Bronchial epithelial cell (primary cell): Measurements from ENCODE around the gene SNX14. TPM values are rescaled to one million over a fixed set of nuclear protein-coding genes. Genes with fewer than 3 reads are reported as not detected.

Experiments
- DNase-seq: peaks from one replicate; pipeline ENCODE4 v3.0.0-alpha.2; 2010; ENCODE audit warnings: low read depth
- FAIRE-seq: peaks from 2 replicates; lab custom pipeline; 2011; peaks lifted over from hg19 to GRCh38; lab: Jason Lieb, UNC
- H3K27me3 ChIP-seq: 2 replicates; pipeline ENCODE4 v1.5.1; 2011; ENCODE audit warnings: low read length; ENCODE audit not compliant: control insufficient read depth, insufficient read depth
- H3K36me3 ChIP-seq: 2 replicates; pipeline ENCODE4 v1.5.1; 2011; ENCODE audit warnings: low read length; ENCODE audit not compliant: control insufficient read depth, insufficient read depth
- H3K4me3 ChIP-seq: 2 replicates; pipeline ENCODE4 v1.5.1; 2011; ENCODE audit warnings: mild to moderate bottlenecking, low read depth, low read length, control low read depth
- CTCF ChIP-seq: IDR thresholded peaks from 2 replicates; pipeline ENCODE4 v1.5.1; 2011; ENCODE audit warnings: mild to moderate bottlenecking, moderate library complexity, low read length, control low read depth, inconsistent platforms; ENCODE audit not compliant: insufficient read depth, severe bottlenecking
- total RNA-seq: library from RNA; depleted of rRNA; stranded (reverse); fragments of >200 nt; gene quantifications from 2 replicates; pipeline ENCODE4 v1.2.1, GENCODE V29; 2014

Gene SNX14
- total RNA-seq, 1 donor from 2014 or later = 119 TPM

- no peak for FAIRE-seq
- no peak overlapping the region for H3K4me3 ChIP-seq
- no peaks in the 10 kb centered on the region for H3K27me3 ChIP-seq
- peak; percentile 97 for DNase-seq
- H3K36me3 ChIP-seq = peaks cover 1% of the 10 kb centered on the region
- no peak for TF ChIP-seq CTCF
Observed at GRCh38 chr6:85464260-85464644, 129.4 kb downstream of the SNX14 start.

GRCh38 chr6:85463621-85464259 is 129.9 kb downstream of the SNX14 start:
- Histone ChIP-seq H3K4me3 (no peak overlapping the region), H3K27me3 (no peaks in the 10 kb centered on the region)
- no peak for FAIRE-seq

GRCh38 chr6:85462673-85463072 is 131.0 kb downstream of the SNX14 start:
- Histone ChIP-seq H3K36me3 (peaks cover 1% of the 10 kb centered on the region), H3K4me3 (no peak overlapping the region), H3K27me3 (no peaks in the 10 kb centered on the region)
- DNase-seq = no peak
- no peak for TF ChIP-seq CTCF
- no peak for FAIRE-seq

More at GRCh38 chr6:85463621-85464259, 129.9 kb downstream of the SNX14 start:
- peaks cover 1% of the 10 kb centered on the region for H3K36me3 ChIP-seq
- no peak for TF ChIP-seq CTCF
- no peak for DNase-seq

GRCh38 chr6:85461798-85462170 is 131.9 kb downstream of the SNX14 start:
- FAIRE-seq (no peak), DNase-seq (no peak)
- Histone ChIP-seq H3K4me3 (no peak overlapping the region), H3K27me3 (no peaks in the 10 kb centered on the region), H3K36me3 (peaks cover 1% of the 10 kb centered on the region)
- TF ChIP-seq CTCF = no peak

GRCh38 chr6:85460921-85461797 is 132.5 kb downstream of the SNX14 start:
- Histone ChIP-seq H3K36me3 (peaks cover 1% of the 10 kb centered on the region), H3K27me3 (no peaks in the 10 kb centered on the region), H3K4me3 (no peak overlapping the region)
- DNase-seq (no peak), FAIRE-seq (no peak)
- no peak for TF ChIP-seq CTCF
